Colon (tissue), 2 donors: Measurements from ENCODE around the gene TAC1.
"Not testable (repeated sequence)": the region's sequence is repeated elsewhere in the genome, so short reads cannot be mapped to it uniquely, and the experiment has no call there.

Source experiments
- FAIRE-seq: peaks from 2 replicates; lab custom pipeline; 2012; peaks lifted over from hg19 to GRCh38; lab: Jason Lieb, UNC
- donor health status: control.
- donor health status: control.

The TAC1 gene

GRCh38 chr7:97731736-97732564 lies at the start of gene TAC1:
TAC1 (plus strand) TSS chr7:97732086; CDS start chr7:97732613, 527 bp downstream.
- FAIRE-seq: no peak

- no peak for FAIRE-seq
These were observed 45.9 kb upstream of the TAC1 start for GRCh38 chr7:97685952-97686351.

GRCh38 chr7:97693586-97693985 lies 38.3 kb upstream of the TAC1 start:
- no peak for FAIRE-seq

GRCh38 chr7:97694355-97694754 lies 37.5 kb upstream of the TAC1 start:
- no peak for FAIRE-seq

GRCh38 chr7:97697396-97697795 lies 34.5 kb upstream of the TAC1 start:
- FAIRE-seq: no peak

GRCh38 chr7:97722386-97722785 lies 9.5 kb upstream of the TAC1 start:
- no peak for FAIRE-seq

- no peak for FAIRE-seq
These were observed 834 bp downstream of the TAC1 start for GRCh38 chr7:97732565-97733275.

- no peak for FAIRE-seq
These were observed 1.6 kb downstream of the TAC1 start for GRCh38 chr7:97733276-97734161.

- FAIRE-seq: no peak
These were observed 2.4 kb downstream of the TAC1 start for GRCh38 chr7:97734255-97734654.

- FAIRE-seq: no peak
These were observed 3.2 kb downstream of the TAC1 start for GRCh38 chr7:97735075-97735474.

- FAIRE-seq: no peak
These were observed 16.6 kb downstream of the TAC1 start for GRCh38 chr7:97748482-97748881.

- no peak for FAIRE-seq
These were observed 19.7 kb downstream of the TAC1 start for GRCh38 chr7:97751566-97751965.

GRCh38 chr7:97752215-97752614 lies 20.3 kb downstream of the TAC1 start:
- no peak for FAIRE-seq

GRCh38 chr7:97757824-97758223 lies 25.9 kb downstream of the TAC1 start:
- FAIRE-seq: no peak

GRCh38 chr7:97770850-97771249 lies 39.0 kb downstream of the TAC1 start:
- no peak for FAIRE-seq

- FAIRE-seq: no peak
These were observed 39.7 kb downstream of the TAC1 start for GRCh38 chr7:97771576-97771975.

GRCh38 chr7:97772045-97772901 lies 40.4 kb downstream of the TAC1 start:
- no peak for FAIRE-seq

GRCh38 chr7:97786398-97786797 lies 54.5 kb downstream of the TAC1 start:
- not testable (repeated sequence) for FAIRE-seq
